WTC11 (cell line): ENCODE measurements around the gene ACTL8. TPM values are rescaled to one million over a fixed set of nuclear protein-coding genes. Genes with fewer than 3 reads are reported as not detected.

ENCODE experiments used
- ATAC-seq: fragments of 200-7000 bp; cut with Tn5 transposase; 2 replicates; pipeline ENCODE4 v1.10.0; 2021; ENCODE audit warnings: mild to moderate bottlenecking, moderate library complexity
- CTCF ChIA-PET: fragments of 300-600 bp; sonication (Branson Sonifier 250); formaldehyde crosslinking; loops from one replicate; lab custom pipeline; 2021; ENCODE audit warnings: antibody characterized with exemption; lab: Charles Lee
- POLR2A ChIA-PET: fragments of 350-600 bp; sonication (Branson Sonifier 250); formaldehyde crosslinking; loops from one replicate; lab custom pipeline; 2021; ENCODE audit warnings: antibody characterized with exemption; lab: Charles Lee
- DNase-seq: peaks from one replicate; pipeline ENCODE4 v3.0.0; 2021; ENCODE audit warnings: low spot score
- H3K27ac Mint-ChIP-seq: 2 replicates; pipeline ENCODE4 v1.8.0; 2021; ENCODE audit warnings: mixed read lengths
- H3K27me3 Mint-ChIP-seq: 2 replicates; pipeline ENCODE4 v1.8.0; 2021; ENCODE audit warnings: low read depth, mild to moderate bottlenecking, moderate library complexity, mixed read lengths
- H3K36me3 Mint-ChIP-seq: 2 replicates; pipeline ENCODE4 v1.8.0; 2021; ENCODE audit warnings: mixed read lengths
- H3K4me1 Mint-ChIP-seq: 2 replicates; pipeline ENCODE4 v1.8.0; 2022; ENCODE audit warnings: mixed read lengths
- H3K4me3 Mint-ChIP-seq: 2 replicates; pipeline ENCODE4 v1.8.0; 2021; ENCODE audit warnings: mild to moderate bottlenecking, moderate library complexity, mixed read lengths
- H3K9me3 Mint-ChIP-seq: 2 replicates; pipeline ENCODE4 v1.8.0; 2021; ENCODE audit warnings: mixed read lengths
- ARID4B ChIP-seq: sonication (generic); formaldehyde crosslinking; IDR thresholded peaks from 2 replicates; pipeline ENCODE4 v1.8.0; 2023; ENCODE audit warnings: missing genetic modification reagents, mild to moderate bottlenecking, borderline replicate concordance
- ATF3 ChIP-seq: sonication (generic); formaldehyde crosslinking; conservative IDR thresholded peaks from 2 replicates; pipeline ENCODE4 v1.8.1; 2022; ENCODE audit warnings: mild to moderate bottlenecking, missing genetic modification reagents
- ATF6 ChIP-seq: sonication (generic); formaldehyde crosslinking; IDR thresholded peaks from 2 replicates; pipeline ENCODE4 v1.8.1; 2023; ENCODE audit warnings: mild to moderate bottlenecking, missing genetic modification reagents
- MXD4 ChIP-seq: fragments of 250-450 bp; sonication (Bioruptor Pico); IDR thresholded peaks from 2 replicates; pipeline ENCODE4 v1.8.0; 2021; ENCODE audit warnings: mild to moderate bottlenecking, moderate library complexity, borderline replicate concordance
- MYBL2 ChIP-seq: sonication (generic); formaldehyde crosslinking; IDR thresholded peaks from 2 replicates; pipeline ENCODE4 v1.8.1; 2023; ENCODE audit warnings: mild to moderate bottlenecking, moderate library complexity, missing genetic modification reagents
- NFYB ChIP-seq: sonication (generic); formaldehyde crosslinking; conservative IDR thresholded peaks from 2 replicates; pipeline ENCODE4 v1.8.0; 2022; ENCODE audit warnings: low read depth, missing genetic modification reagents
- SOX15 ChIP-seq: fragments of 250-450 bp; sonication (Bioruptor Pico); IDR thresholded peaks from 2 replicates; pipeline ENCODE4 v1.9.0; 2021; ENCODE audit warnings: mild to moderate bottlenecking
- TEAD1 ChIP-seq: sonication (generic); formaldehyde crosslinking; IDR thresholded peaks from 2 replicates; pipeline ENCODE4 v1.8.0; 2022; ENCODE audit warnings: mild to moderate bottlenecking, missing genetic modification reagents
- ZNF317 ChIP-seq: sonication (generic); formaldehyde crosslinking; IDR thresholded peaks from 2 replicates; pipeline ENCODE4 v1.8.1; 2023; ENCODE audit warnings: low read depth, mild to moderate bottlenecking, moderate library complexity, missing genetic modification reagents, borderline replicate concordance
- ZNF425 ChIP-seq: fragments of 250-450 bp; sonication (Bioruptor Pico); conservative IDR thresholded peaks from 2 replicates; pipeline ENCODE4 v1.9.0; 2021; ENCODE audit warnings: mild to moderate bottlenecking
- total RNA-seq: library from RNA; stranded (reverse); gene quantifications from 3 replicates; pipeline ENCODE4 v1.2.3, GENCODE V29; 2021
- TF ChIP-seq, protein P1 (sequence below): fragments of 250-450 bp; sonication (Bioruptor Pico); IDR thresholded peaks from 2 replicates; pipeline ENCODE4 v1.9.0; 2021; ENCODE audit warnings: mild to moderate bottlenecking
- TF ChIP-seq, protein P2 (sequence below): fragments of 250-450 bp; sonication (Bioruptor Pico); IDR thresholded peaks from 2 replicates; pipeline ENCODE4 v1.9.0; 2021; ENCODE audit warnings: mild to moderate bottlenecking
- TF ChIP-seq, protein P3 (sequence below): sonication (generic); formaldehyde crosslinking; IDR thresholded peaks from 2 replicates; pipeline ENCODE4 v1.8.1; 2022; ENCODE audit warnings: mild to moderate bottlenecking, missing genetic modification reagents, moderate library complexity, borderline replicate concordance
- TF ChIP-seq, protein P4 (sequence below): sonication (generic); formaldehyde crosslinking; conservative IDR thresholded peaks from 2 replicates; pipeline ENCODE4 v1.8.1; 2023; ENCODE audit warnings: mild to moderate bottlenecking, low read depth, missing genetic modification reagents, moderate library complexity

The ACTL8 gene
- total RNA-seq, 1 experiment from 2014 or later = 1.6 TPM

DNA sequence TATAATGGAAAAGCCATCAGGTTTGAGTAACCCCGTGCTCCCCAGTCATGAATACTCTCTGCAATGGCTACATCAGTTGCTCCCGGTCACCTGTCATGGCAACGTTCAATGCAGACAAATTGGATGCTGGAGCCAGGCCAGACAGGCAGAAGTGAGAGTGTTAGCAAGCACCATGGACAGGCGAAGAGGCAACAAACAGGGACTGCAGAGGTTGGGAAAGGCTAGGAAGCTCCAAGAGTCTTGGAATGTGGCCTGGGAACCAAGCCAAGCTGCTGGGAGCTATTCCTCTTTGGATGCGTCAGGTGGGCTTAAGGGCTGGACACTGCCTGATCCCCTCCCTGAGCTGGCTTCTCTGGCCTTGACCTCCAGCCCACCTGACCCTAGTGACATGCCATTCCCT is 102.9 kb downstream of the ACTL8 start (continued):
- TF ChIP-seq, protein P1, sequence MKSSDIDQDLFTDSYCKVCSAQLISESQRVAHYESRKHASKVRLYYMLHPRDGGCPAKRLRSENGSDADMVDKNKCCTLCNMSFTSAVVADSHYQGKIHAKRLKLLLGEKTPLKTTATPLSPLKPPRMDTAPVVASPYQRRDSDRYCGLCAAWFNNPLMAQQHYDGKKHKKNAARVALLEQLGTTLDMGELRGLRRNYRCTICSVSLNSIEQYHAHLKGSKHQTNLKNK (CRISPR knock-in tag) = no peak
- TF ChIP-seq ATF3 (no peak), MYBL2 (no peak), TEAD1 (CRISPR knock-in tag) (no peak), ZNF317 (no peak)
- TF ChIP-seq, protein P2, sequence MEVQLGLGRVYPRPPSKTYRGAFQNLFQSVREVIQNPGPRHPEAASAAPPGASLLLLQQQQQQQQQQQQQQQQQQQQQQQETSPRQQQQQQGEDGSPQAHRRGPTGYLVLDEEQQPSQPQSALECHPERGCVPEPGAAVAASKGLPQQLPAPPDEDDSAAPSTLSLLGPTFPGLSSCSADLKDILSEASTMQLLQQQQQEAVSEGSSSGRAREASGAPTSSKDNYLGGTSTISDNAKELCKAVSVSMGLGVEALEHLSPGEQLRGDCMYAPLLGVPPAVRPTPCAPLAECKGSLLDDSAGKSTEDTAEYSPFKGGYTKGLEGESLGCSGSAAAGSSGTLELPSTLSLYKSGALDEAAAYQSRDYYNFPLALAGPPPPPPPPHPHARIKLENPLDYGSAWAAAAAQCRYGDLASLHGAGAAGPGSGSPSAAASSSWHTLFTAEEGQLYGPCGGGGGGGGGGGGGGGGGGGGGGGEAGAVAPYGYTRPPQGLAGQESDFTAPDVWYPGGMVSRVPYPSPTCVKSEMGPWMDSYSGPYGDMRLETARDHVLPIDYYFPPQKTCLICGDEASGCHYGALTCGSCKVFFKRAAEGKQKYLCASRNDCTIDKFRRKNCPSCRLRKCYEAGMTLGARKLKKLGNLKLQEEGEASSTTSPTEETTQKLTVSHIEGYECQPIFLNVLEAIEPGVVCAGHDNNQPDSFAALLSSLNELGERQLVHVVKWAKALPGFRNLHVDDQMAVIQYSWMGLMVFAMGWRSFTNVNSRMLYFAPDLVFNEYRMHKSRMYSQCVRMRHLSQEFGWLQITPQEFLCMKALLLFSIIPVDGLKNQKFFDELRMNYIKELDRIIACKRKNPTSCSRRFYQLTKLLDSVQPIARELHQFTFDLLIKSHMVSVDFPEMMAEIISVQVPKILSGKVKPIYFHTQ = no peak
- TF ChIP-seq, protein P3, sequence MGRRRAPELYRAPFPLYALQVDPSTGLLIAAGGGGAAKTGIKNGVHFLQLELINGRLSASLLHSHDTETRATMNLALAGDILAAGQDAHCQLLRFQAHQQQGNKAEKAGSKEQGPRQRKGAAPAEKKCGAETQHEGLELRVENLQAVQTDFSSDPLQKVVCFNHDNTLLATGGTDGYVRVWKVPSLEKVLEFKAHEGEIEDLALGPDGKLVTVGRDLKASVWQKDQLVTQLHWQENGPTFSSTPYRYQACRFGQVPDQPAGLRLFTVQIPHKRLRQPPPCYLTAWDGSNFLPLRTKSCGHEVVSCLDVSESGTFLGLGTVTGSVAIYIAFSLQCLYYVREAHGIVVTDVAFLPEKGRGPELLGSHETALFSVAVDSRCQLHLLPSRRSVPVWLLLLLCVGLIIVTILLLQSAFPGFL (CRISPR knock-in tag) = no peak
- TF ChIP-seq, protein P4, sequence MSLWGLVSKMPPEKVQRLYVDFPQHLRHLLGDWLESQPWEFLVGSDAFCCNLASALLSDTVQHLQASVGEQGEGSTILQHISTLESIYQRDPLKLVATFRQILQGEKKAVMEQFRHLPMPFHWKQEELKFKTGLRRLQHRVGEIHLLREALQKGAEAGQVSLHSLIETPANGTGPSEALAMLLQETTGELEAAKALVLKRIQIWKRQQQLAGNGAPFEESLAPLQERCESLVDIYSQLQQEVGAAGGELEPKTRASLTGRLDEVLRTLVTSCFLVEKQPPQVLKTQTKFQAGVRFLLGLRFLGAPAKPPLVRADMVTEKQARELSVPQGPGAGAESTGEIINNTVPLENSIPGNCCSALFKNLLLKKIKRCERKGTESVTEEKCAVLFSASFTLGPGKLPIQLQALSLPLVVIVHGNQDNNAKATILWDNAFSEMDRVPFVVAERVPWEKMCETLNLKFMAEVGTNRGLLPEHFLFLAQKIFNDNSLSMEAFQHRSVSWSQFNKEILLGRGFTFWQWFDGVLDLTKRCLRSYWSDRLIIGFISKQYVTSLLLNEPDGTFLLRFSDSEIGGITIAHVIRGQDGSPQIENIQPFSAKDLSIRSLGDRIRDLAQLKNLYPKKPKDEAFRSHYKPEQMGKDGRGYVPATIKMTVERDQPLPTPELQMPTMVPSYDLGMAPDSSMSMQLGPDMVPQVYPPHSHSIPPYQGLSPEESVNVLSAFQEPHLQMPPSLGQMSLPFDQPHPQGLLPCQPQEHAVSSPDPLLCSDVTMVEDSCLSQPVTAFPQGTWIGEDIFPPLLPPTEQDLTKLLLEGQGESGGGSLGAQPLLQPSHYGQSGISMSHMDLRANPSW (CRISPR knock-in tag) = no peak
- TF ChIP-seq, all 79 proteins: peak for 0

DNA sequence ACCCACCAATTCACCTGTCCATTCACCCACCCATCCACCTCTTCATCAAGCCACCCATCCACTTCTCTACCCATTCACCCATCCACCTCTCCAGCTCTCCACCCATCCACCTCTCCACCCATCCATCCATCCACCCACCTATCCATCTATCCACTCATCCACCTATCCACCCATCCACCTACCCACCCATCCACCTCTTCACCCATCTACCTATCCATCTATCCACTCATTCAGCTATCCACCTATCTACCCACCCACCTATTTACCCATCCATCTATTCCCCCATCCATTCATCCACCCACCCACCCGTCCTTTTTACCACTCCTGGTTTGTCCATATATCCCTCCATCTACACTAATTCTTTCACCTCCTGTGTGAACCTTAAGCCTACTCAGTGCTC is 105.7 kb downstream of the ACTL8 start:
- POLR2A ChIA-PET = no interaction called here
- Mint-ChIP-seq H3K27me3 (peaks cover 2% of the 10 kb centered on the region; the same call in 1 of the 2 replicates), H3K27ac (no peak overlapping the region), H3K4me1 (peaks cover 8% of the 10 kb centered on the region), H3K4me3 (no peak overlapping the region), H3K36me3 (no peaks in the 10 kb centered on the region), H3K9me3 (peaks cover 3% of the 10 kb centered on the region; the same call in 1 of the 2 replicates)
- no peak for TF ChIP-seq ARID4B (CRISPR knock-in tag)
- TF ChIP-seq MXD4 (CRISPR knock-in tag) = no peak
- no peak for TF ChIP-seq NFYB (CRISPR knock-in tag)
- no peak for TF ChIP-seq ATF6 (CRISPR knock-in tag)
- no peak for TF ChIP-seq ZNF425
- no peak for TF ChIP-seq SOX15
- no peak for DNase-seq
- ATAC-seq = no peak
- CTCF ChIA-PET = no interaction called here
